HepG2 (cell line): ENCODE data around the gene VAPB. TPM values are rescaled to one million over a fixed set of nuclear protein-coding genes. Genes with fewer than 3 reads are reported as not detected.
A peak's percentile ranks its signal among the peaks of the same experiment; 100 is the strongest.

Experiments
- CREBL2 ChIP-seq: sonication (generic); formaldehyde crosslinking; IDR thresholded peaks from 2 replicates; pipeline ENCODE4 v1.8.1; 2023; ENCODE audit warnings: missing genetic modification reagents, mild to moderate bottlenecking, borderline replicate concordance
- DRAP1 ChIP-seq: IDR thresholded peaks from 2 replicates; pipeline ENCODE4 v1.6.1; 2016; ENCODE audit warnings: missing genetic modification reagents, missing compliant biosample characterization
- DZIP1 ChIP-seq: sonication (generic); formaldehyde crosslinking; IDR thresholded peaks from 2 replicates; pipeline ENCODE4 v1.5.0; 2020; ENCODE audit warnings: mild to moderate bottlenecking, missing genetic modification reagents
- HNF4G ChIP-seq, 2 experiments: sonication (generic) in 1 of 2; formaldehyde crosslinking in 1 of 2; IDR thresholded peaks; 2 replicates each; pipeline versions ENCODE4 v1.4.0 to v1.6.1; 2011 to 2020; ENCODE audit warnings: borderline replicate concordance in 2 of 2, low read depth in 2 of 2, mild to moderate bottlenecking in 2 of 2, low read length in 1 of 2, missing genetic modification reagents in 1 of 2, moderate library complexity in 1 of 2
- KMT2A ChIP-seq: sonication (generic); formaldehyde crosslinking; IDR thresholded peaks from 2 replicates; pipeline ENCODE4 v1.4.0; 2020; ENCODE audit warnings: missing genetic modification reagents
- ONECUT2 ChIP-seq: sonication (generic); formaldehyde crosslinking; IDR thresholded peaks from 2 replicates; pipeline ENCODE4 v1.4.0; 2020; ENCODE audit warnings: missing genetic modification reagents
- PHB2 ChIP-seq: fragments of 450-650 bp; IDR thresholded peaks from 2 replicates; pipeline ENCODE4 v1.6.1; 2018; ENCODE audit not compliant: partially characterized antibody
- SP1 ChIP-seq, 2 experiments: fragments of 450-650 bp in 1 of 2; sonication (generic) in 1 of 2; formaldehyde crosslinking in 1 of 2; IDR thresholded peaks; 2 replicates each; pipeline versions ENCODE4 v1.4.0 to v1.6.1; 2016 to 2020; ENCODE audit warnings: missing genetic modification reagents in 1 of 2
- TAF1 ChIP-seq: sonication (generic); formaldehyde crosslinking; IDR thresholded peaks from 2 replicates; pipeline ENCODE4 v1.4.0; 2020; ENCODE audit warnings: missing genetic modification reagents
- U2AF2 ChIP-seq: fragments of 200-400 bp; formaldehyde crosslinking; IDR thresholded peaks from 2 replicates; pipeline ENCODE4 v1.6.1; 2017; ENCODE audit warnings: low read depth, mild to moderate bottlenecking, low read length
- ZFAT ChIP-seq: sonication (generic); formaldehyde crosslinking; conservative IDR thresholded peaks from 2 replicates; pipeline ENCODE4 v1.8.1; 2023; ENCODE audit warnings: missing genetic modification reagents, inconsistent platforms
- ZNF160 ChIP-seq: sonication (generic); formaldehyde crosslinking; IDR thresholded peaks from 2 replicates; pipeline ENCODE4 v1.8.0; 2022; ENCODE audit warnings: mild to moderate bottlenecking, inconsistent platforms, missing genetic modification reagents
- ZNF274 ChIP-seq: sonication (generic); formaldehyde crosslinking; IDR thresholded peaks from 2 replicates; pipeline ENCODE4 v1.5.1; 2020; ENCODE audit warnings: mild to moderate bottlenecking, missing genetic modification reagents
- ZNF446 ChIP-seq: sonication (generic); formaldehyde crosslinking; IDR thresholded peaks from 2 replicates; pipeline ENCODE4 v1.5.0; 2020; ENCODE audit warnings: mild to moderate bottlenecking, missing genetic modification reagents
- ZNF549 ChIP-seq: sonication (generic); formaldehyde crosslinking; IDR thresholded peaks from 2 replicates; pipeline ENCODE4 v1.5.0; 2020; ENCODE audit warnings: missing genetic modification reagents
- ZNF577 ChIP-seq: sonication (generic); formaldehyde crosslinking; IDR thresholded peaks from 2 replicates; pipeline ENCODE4 v1.4.0; 2020; ENCODE audit warnings: mild to moderate bottlenecking, low read depth, missing genetic modification reagents, borderline replicate concordance
- ZNF749 ChIP-seq: sonication (generic); formaldehyde crosslinking; IDR thresholded peaks from 2 replicates; pipeline ENCODE4 v1.8.0; 2022; ENCODE audit warnings: mild to moderate bottlenecking, missing genetic modification reagents, moderate library complexity, borderline replicate concordance
- ZNF788 ChIP-seq: sonication (generic); formaldehyde crosslinking; IDR thresholded peaks from 2 replicates; pipeline ENCODE4 v1.5.0; 2020; ENCODE audit warnings: mild to moderate bottlenecking, missing genetic modification reagents, borderline replicate concordance
- polyA plus RNA-seq, 8 experiments: library from polyadenylated mRNA; depleted of rRNA in 3 of 8; stranded (reverse) in 7 of 8; unstranded in 1 of 8; fragments of >200 nt; fragmentation: Illumina TruSeq in 4 of 8; extraction: Trizol in 4 of 8; gene quantifications; 2 replicates each; pipeline versions ENCODE4 v1.2.1 to v1.2.3, GENCODE V29; 2011 to 2016; ENCODE audit warnings: low read depth in 4 of 8, missing spikeins in 1 of 8, mixed read lengths in 1 of 8; ENCODE audit not compliant: insufficient read depth in 1 of 8
- total RNA-seq, 5 experiments: library from RNA; depleted of rRNA; stranded (reverse); fragments of >200 nt; fragmentation: Illumina TruSeq; extraction: Trizol; gene quantifications; 2 replicates each; pipeline ENCODE4 v1.2.3, GENCODE V29; 2016; ENCODE audit warnings: low read depth in 1 of 5
- TF ChIP-seq, protein P1 (sequence below): sonication (generic); formaldehyde crosslinking; IDR thresholded peaks from 2 replicates; pipeline ENCODE4 v1.4.0; 2020; ENCODE audit warnings: missing genetic modification reagents
- TF ChIP-seq, protein P2 (sequence below): sonication (generic); formaldehyde crosslinking; IDR thresholded peaks from 2 replicates; pipeline ENCODE4 v1.5.0; 2020; ENCODE audit warnings: mild to moderate bottlenecking, low read depth, missing genetic modification reagents, borderline replicate concordance

The VAPB gene
- total and polyA plus RNA-seq, 2 of the 13 experiments (the other 11 are each of a cell fraction or from before 2014, with no cell fraction given), result 18.6 to 48.5 TPM

- TF ChIP-seq CREBL2 (peak; percentile 69; the same call in 1 of the 2 replicates), ZNF160 (CRISPR knock-in tag) (peak; percentile 81), PHB2 (no peak), ZFAT (CRISPR knock-in tag) (no peak), ZNF577 (CRISPR knock-in tag) (no peak), ZNF749 (CRISPR knock-in tag) (peak; percentile 89; the same call in 1 of the 2 replicates), ONECUT2 (CRISPR knock-in tag) (no peak), HNF4G (IDR thresholded peaks at IDR 0.05; ENCODE audit: borderline replicate concordance, low read depth, low read length) (no peak), HNF4G (CRISPR knock-in tag; IDR thresholded peaks at IDR 0.05; ENCODE audit: borderline replicate concordance, low read depth) (0 out of 2 replicates have a peak, but pooled peaks have one; percentile 27), ZNF549 (CRISPR knock-in tag) (no peak), ZNF446 (CRISPR knock-in tag) (no peak), ZNF788 (CRISPR knock-in tag) (peak; percentile 92; the same call in 1 of the 2 replicates), SP1 (IDR thresholded peaks at IDR 0.05) (no peak), SP1 (CRISPR knock-in tag; IDR thresholded peaks at IDR 0.05) (peak; percentile 84), TAF1 (CRISPR knock-in tag) (peak; percentile 75; the same call in 1 of the 2 replicates), DZIP1 (CRISPR knock-in tag) (peak; percentile 11; the same call in 1 of the 2 replicates), KMT2A (CRISPR knock-in tag) (peak; percentile 84), ZNF274 (CRISPR knock-in tag) (peak; percentile 92), DRAP1 (CRISPR knock-in tag) (peak; percentile 63), U2AF2 (no peak)
- TF ChIP-seq, protein P1, sequence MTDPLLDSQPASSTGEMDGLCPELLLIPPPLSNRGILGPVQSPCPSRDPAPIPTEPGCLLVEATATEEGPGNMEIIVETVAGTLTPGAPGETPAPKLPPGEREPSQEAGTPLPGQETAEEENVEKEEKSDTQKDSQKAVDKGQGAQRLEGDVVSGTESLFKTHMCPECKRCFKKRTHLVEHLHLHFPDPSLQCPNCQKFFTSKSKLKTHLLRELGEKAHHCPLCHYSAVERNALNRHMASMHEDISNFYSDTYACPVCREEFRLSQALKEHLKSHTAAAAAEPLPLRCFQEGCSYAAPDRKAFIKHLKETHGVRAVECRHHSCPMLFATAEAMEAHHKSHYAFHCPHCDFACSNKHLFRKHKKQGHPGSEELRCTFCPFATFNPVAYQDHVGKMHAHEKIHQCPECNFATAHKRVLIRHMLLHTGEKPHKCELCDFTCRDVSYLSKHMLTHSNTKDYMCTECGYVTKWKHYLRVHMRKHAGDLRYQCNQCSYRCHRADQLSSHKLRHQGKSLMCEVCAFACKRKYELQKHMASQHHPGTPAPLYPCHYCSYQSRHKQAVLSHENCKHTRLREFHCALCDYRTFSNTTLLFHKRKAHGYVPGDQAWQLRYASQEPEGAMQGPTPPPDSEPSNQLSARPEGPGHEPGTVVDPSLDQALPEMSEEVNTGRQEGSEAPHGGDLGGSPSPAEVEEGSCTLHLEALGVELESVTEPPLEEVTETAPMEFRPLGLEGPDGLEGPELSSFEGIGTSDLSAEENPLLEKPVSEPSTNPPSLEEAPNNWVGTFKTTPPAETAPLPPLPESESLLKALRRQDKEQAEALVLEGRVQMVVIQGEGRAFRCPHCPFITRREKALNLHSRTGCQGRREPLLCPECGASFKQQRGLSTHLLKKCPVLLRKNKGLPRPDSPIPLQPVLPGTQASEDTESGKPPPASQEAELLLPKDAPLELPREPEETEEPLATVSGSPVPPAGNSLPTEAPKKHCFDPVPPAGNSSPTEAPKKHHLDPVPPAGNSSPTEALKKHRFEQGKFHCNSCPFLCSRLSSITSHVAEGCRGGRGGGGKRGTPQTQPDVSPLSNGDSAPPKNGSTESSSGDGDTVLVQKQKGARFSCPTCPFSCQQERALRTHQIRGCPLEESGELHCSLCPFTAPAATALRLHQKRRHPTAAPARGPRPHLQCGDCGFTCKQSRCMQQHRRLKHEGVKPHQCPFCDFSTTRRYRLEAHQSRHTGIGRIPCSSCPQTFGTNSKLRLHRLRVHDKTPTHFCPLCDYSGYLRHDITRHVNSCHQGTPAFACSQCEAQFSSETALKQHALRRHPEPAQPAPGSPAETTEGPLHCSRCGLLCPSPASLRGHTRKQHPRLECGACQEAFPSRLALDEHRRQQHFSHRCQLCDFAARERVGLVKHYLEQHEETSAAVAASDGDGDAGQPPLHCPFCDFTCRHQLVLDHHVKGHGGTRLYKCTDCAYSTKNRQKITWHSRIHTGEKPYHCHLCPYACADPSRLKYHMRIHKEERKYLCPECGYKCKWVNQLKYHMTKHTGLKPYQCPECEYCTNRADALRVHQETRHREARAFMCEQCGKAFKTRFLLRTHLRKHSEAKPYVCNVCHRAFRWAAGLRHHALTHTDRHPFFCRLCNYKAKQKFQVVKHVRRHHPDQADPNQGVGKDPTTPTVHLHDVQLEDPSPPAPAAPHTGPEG (CRISPR knock-in tag), result no peak; the same call in 1 of the 2 replicates
- TF ChIP-seq, protein P2, sequence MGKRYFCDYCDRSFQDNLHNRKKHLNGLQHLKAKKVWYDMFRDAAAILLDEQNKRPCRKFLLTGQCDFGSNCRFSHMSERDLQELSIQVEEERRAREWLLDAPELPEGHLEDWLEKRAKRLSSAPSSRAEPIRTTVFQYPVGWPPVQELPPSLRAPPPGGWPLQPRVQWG (CRISPR knock-in tag), result no peak
Observed at GRCh38 chr20:58388882-58389323, at the start of gene VAPB (continued).
